ENCODE results near the gene DNAJC5G.
"Not testable (repeated sequence)": the region's sequence is repeated elsewhere in the genome, so short reads cannot be mapped to it uniquely, and the experiment has no call there.

Gene DNAJC5G

DNA sequence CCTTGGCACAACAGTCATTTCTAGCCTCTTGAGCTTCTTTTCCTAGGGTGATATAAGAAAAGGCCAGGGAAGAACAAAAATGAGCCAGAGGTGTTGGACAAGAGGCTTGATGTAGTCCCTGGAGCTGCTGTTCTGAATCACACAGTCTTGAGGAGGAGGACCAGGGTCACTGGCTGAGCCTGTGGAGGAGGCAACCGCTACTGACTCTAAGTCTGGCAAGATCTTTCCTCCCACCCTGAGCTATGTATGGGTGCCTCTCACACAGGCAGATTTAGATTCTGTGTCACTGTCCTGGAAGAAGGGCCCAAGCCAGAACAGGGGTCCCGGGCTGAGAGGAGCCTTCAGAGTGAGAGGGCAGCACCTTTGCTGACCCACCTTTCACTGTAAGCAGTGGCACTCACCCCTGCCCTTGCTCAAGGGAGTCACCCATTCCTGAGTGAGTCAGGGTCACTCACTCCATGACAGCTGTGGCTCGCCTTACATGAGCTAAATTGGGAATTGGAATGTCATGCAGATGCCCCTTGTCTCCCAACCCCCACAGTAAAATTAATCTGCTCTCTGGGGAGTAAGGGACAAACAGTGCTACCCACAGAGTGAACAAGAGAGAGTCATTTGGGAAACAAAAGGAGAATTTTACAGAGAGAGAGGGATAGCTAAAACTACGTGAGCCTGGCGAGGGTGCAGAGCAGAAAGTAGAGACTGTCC lies 6.8 kb downstream of the DNAJC5G start, which contains the start of gene TRIM54:
TRIM54 (plus strand) TSS at position 575 of the 705 bp plus-strand sequence. CDS start 303 bp downstream, outside the sequence.
- DNase-seq, result no peak

DNA sequence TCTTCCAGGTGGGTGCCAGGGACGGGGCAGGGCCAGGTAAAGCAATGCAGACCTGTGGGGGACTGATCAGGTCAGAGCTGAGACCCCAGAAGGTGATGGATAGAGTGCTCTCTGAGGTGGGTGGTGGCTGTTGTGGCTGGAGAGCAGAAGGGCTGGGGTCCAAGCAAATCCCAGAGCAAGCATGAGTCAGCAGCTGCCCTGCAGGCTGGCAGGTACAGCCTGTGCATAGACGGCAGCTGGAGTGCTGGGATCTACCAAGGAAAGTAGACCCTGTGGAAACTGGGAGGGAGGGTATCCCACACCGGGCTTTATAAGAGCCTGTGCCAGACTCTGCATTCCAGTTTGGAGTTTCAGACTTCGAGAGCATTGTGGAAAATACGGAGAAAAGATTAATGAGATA lies 7.7 kb downstream of the DNAJC5G start:
- DNase-seq, result no peak

- no peak for DNase-seq
Measured at GRCh38 chr2:27284996-27285395, 9.8 kb downstream of the DNAJC5G start.

- DNase-seq, result no peak
Measured at GRCh38 chr2:27285481-27285880, 10.2 kb downstream of the DNAJC5G start.

DNA sequence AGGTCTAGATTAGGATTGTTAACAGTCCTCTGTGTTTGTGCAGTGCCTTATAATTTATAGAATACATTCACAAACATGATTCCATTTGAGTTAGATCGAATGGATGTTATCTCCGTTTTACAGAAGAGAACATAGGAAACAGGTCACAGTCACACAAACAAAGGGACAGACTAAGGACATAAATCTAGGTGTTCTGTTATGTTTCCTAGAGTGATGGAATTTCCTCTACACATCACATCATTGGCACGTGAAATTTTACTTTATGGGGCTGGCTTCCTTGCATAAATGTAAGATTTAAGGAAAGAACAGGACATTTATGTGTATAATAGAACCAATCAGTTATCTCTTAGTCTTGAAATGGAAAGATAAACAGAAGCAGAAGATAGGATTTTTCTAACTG lies 13.4 kb downstream of the DNAJC5G start:
- no peak for DNase-seq

GRCh38 chr2:27290549-27290948 lies 15.3 kb downstream of the DNAJC5G start:
- no peak for DNase-seq

GRCh38 chr2:27291865-27292264 lies 16.6 kb downstream of the DNAJC5G start:
- no peak for DNase-seq

DNA sequence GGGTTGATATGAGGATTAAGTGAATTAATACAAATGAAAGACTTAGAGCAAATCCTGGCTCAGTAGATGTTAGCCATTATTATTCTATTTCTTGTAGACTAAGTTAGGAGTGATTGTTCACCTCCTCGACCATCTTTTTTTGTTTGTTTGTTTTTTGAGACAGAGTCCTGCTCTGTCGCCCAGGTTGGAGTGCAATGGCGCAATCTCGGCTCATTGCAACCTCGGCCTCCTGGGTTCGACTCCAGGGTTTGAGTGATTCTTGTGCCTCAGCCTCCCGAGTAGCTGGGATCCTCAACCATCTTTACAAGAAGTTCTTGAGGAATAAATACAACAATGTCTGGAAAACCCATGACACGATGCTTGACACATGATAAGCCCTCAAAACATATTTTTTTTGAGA lies 19.7 kb downstream of the DNAJC5G start:
- DNase-seq, result no peak

DNA sequence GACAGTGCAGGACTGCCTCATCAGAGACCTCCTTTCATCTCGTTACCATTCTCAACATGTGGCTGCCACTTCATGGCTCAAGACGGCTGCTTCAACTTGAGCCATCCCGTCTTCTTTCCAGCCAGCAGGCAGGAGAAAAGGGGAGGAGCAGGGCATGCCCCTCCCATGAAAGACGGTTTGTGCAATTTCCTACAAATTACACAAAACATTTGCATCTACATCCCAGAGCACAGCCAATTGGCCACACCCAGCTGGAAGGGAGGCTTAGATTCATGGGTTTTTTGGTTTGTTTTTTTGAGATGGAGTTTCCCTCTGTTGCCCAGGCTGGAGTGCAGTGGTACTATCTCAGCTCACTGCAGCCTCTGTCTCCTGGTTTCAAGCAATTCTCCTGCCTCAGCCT lies 21.2 kb downstream of the DNAJC5G start:
- DNase-seq, result no peak

DNA sequence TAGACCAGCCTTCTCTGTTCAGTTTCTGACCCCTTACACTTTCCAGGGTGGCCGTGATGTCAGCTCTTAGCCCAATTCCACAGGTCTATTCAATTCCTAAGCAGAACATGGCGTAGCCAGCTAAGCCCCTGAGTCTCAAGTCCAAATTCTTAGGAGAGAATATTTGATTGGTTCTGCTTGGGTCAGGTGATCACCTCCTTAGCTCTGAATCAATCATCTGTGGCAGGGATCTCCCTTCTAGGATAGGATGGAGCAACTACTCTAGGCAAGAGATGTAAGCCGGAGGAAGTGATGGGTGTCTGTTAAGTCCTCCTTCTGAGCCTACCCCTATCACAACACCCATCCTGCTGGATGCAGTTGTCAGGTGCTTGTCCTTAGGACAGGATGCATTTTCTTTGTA lies 22.0 kb downstream of the DNAJC5G start:
- DNase-seq, result no peak

DNA sequence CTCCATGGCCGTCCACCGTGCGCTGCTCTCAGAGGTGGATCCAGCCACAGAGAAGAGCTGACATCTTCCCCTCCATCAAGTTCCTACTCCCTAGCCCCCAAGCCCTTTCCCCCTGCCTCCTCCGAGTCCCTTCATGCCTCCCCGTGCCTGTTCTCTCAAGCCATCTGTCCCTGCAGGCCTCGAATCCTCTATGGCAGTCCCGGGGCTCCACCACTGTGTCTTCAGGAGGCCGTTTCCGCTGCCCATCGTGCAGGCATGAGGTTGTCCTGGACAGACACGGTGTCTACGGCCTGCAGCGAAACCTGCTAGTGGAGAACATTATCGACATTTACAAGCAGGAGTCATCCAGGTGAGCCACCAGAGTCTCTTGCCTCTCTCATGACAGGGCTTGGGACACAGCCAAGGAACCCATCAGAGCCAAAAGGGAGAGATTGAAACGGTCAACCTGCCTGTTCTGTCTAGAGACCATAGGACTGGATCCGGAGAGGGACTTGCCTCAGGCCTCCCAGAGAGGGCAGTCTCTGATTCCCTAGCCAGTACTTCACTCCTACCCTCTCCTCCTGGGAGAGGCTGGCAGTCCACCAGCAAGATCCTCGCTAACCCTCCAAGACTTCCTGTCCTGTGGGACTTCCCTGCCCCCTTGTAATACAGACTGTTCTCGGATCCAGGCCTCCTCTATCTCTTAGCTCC lies 23.3 kb downstream of the DNAJC5G start:
- DNase-seq, result no peak

GRCh38 chr2:27300606-27301005 lies 25.4 kb downstream of the DNAJC5G start:
- DNase-seq, result not testable (repeated sequence)

- DNase-seq, result peak in 2 of 5 donors; percentile 43 to 55
Measured at GRCh38 chr2:27303093-27304025, 28.1 kb downstream of the DNAJC5G start.

GRCh38 chr2:27304488-27305240 lies 29.4 kb downstream of the DNAJC5G start:
- no peak for DNase-seq

DNA sequence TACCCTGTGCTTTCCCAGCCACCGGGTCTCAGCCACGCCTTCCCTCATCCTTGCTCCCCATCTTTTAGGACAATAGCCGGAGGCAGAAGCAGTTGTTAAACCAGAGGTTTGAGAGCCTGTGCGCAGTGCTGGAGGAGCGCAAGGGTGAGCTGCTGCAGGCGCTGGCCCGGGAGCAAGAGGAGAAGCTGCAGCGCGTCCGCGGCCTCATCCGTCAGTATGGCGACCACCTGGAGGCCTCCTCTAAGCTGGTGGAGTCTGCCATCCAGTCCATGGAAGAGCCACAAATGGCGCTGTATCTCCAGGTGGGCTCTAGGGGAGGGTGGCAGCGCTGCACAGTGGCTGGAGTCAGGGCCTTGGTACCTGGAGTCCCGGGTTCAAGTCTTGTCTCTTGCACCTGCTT lies 30.3 kb downstream of the DNAJC5G start:
- no peak for DNase-seq

DNA sequence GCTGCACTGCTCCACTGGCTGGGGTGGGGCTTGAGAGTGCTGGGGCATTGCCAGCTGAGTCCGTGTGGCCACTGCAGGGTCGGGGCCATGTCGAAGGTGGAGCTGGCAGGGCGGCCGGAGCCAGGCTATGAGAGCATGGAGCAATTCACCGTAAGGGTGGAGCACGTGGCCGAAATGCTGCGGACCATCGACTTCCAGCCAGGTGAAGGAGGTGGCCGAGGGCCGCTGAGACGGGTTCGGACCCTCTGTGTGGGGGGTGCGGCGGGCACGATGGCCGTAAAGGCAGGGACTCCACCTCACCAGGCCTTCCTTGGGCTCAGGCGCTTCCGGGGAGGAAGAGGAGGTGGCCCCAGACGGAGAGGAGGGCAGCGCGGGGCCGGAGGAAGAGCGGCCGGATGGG lies 30.9 kb downstream of the DNAJC5G start:
- no peak for DNase-seq

GRCh38 chr2:27306573-27307286 lies 31.5 kb downstream of the DNAJC5G start:
- DNase-seq, result peak in 1 of 5 donors; percentile 7

GRCh38 chr2:27307287-27307544 lies 32.0 kb downstream of the DNAJC5G start:
- no peak for DNase-seq

DNA sequence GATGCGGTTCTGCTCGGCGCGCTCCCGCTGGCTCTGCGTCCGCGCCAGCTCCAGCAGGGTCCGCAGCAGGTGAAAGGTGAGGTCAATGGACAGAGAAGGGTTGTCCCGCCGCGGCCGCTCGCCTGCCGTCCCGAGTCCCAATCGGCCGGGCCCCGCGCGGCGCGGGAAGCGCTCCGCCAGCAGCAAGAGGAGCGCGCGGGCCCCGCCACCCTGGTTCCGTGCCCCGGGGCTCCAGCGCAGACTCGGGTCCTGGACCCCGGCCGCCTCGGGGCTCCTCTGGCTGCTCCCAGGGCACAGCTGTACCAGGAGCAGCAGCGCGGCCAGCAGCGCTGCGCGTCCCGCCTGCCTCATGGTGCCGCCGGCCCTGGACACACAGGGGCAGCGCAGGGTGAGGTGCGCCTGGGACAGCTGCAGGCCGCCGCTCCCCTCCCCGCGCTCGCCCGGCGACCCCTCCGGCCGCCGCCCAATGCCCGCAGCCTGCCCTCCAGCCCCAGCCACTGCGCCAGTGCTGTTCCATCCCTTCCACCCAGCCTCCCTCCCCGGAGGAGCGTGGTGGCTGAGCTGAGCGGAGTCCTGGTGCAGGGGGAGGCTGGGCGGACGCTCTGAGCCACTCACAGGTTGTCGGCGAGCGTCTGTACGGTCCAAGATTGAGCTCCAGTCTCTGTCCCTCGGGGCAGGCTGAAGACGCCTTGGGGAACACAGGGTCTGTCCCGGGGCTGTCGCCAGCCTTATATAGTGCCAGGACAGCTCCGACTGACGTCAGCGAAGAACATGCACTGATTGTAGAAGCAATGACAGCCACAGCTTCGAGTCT lies 32.5 kb downstream of the DNAJC5G start:
- DNase-seq, result no peak

DNA sequence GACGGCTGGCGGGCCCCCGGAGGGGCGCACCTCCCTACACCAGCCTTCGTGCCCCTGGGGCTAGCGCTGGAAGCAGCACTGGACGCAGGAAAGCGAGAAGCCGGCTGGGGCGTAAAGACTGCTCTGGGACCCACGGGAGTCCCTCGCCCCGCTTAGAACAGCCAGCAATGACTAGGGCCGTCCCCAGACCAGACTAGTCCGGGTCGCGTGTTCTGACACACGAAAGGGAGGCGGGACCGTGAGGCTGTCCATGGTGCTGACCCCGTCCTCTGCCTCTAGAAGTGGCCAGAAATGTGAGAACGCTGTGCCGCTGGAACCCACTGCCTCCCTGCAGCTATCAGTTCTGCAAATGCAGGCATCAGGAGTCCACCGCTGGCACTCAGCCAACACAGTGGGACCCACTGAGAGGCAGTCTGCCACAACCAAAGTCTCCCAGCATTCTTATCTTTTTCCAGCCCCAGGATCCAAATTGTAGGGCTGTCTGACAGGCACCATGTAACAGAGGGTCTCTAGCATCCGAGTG lies 33.2 kb downstream of the DNAJC5G start, which contains the start of gene UCN:
UCN (minus strand) TSS at position 87 of the 523 bp plus-strand sequence. CDS start 550 bp downstream, outside the sequence.
- no peak for DNase-seq

DNA sequence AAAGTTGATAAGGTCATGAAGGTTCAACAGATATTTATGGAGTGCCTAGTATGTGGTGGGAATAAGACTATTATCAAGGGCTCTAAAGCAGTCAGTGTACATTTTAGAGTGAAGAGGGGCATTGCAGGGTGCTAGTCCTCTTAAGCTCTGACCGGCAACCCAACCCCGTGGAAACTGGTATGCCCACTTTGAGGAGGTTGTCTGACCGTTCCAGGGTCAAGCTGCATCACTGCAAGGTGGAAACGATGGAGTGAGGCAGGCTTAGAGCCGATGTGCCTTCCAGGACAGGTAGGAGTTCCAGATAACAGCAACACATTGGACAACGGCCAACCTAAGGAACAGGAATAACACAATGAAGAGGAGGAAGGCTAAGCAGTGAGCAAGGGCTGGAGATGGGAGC lies 34.4 kb downstream of the DNAJC5G start:
- DNase-seq, result no peak
